Measurements from ENCODE around the gene MIB1. TPM values are rescaled to one million over a fixed set of nuclear protein-coding genes. Genes with fewer than 3 reads are reported as not detected.
"Not testable (repeated sequence)": the region's sequence is repeated elsewhere in the genome, so short reads cannot be mapped to it uniquely, and the experiment has no call there.

Gene MIB1
- total RNA-seq, 1 donor from 2014 or later, result 21.6 TPM

DNA sequence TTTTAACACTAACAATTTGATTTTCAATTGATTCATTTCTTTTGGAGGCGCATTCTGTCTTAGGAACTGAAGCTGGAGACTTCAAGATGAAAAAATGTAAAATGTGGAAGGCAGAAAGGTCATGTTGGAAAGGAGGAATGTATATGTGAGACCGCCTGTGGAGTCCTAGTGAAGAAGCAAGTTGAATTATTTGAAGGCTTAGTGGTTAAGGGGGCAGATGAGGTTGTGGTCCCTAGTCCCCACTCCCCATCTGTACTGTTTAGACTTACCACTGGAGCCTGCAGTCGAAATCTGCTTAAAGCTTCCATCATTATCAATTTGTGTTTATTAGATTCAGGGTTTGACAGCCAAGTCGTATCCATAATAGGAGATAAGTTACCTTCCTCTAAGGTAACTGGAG is 15.4 kb upstream of the MIB1 start:
- intact Hi-C loops (cut with DNase I), result no loop called here
- Histone ChIP-seq H3K36me3 (no peaks in the 10 kb centered on the region), H3K4me1 (no peaks in the 10 kb centered on the region), H3K27me3 (no peaks in the 10 kb centered on the region), H3K9me3 (no peaks in the 10 kb centered on the region), H3K27ac (no peak overlapping the region), H3K4me3 (no peak overlapping the region)
- no peak for DNase-seq (ENCODE audit: extremely low spot score in 2 of 2)
- TF ChIP-seq, protein P1, sequence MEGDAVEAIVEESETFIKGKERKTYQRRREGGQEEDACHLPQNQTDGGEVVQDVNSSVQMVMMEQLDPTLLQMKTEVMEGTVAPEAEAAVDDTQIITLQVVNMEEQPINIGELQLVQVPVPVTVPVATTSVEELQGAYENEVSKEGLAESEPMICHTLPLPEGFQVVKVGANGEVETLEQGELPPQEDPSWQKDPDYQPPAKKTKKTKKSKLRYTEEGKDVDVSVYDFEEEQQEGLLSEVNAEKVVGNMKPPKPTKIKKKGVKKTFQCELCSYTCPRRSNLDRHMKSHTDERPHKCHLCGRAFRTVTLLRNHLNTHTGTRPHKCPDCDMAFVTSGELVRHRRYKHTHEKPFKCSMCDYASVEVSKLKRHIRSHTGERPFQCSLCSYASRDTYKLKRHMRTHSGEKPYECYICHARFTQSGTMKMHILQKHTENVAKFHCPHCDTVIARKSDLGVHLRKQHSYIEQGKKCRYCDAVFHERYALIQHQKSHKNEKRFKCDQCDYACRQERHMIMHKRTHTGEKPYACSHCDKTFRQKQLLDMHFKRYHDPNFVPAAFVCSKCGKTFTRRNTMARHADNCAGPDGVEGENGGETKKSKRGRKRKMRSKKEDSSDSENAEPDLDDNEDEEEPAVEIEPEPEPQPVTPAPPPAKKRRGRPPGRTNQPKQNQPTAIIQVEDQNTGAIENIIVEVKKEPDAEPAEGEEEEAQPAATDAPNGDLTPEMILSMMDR (IDR thresholded peaks at IDR 0.05), result no peak
- TF ChIP-seq POLR2AphosphoS5 (IDR thresholded peaks at IDR 0.05; ENCODE audit: insufficient read depth in 1 of 2, low read depth in 1 of 2), result no peak

DNA sequence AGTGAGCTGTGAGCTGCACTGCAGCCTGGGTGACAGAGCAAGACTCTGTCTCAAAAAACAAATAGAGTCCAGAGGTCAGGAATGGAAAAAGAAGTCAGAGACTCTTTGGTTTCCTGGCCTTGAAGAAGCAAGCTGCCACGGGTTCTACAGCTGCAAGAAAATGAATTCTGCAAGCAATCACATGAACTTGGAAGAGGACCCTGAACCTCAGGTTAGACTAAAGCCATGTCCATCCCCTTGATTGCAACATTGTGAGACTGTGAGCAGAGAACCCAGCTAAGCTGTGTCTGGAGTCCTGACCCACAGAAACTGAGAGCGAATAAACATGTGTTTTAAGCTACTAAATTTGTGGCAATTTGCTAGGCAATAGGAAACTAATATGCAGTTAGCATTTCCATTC is 12.9 kb upstream of the MIB1 start:
- intact Hi-C loops (cut with DNase I), result no loop called here
- no peaks in the 10 kb centered on the region for H3K4me1 ChIP-seq
- H3K4me3 ChIP-seq, result no peak overlapping the region
- no peaks in the 10 kb centered on the region for H3K36me3 ChIP-seq
- TF ChIP-seq POLR2AphosphoS5 (IDR thresholded peaks at IDR 0.05; ENCODE audit: insufficient read depth in 1 of 2, low read depth in 1 of 2) (no peak), POLR2A (IDR thresholded peaks at IDR 0.05) (no peak)
- TF ChIP-seq, protein P1 (IDR thresholded peaks at IDR 0.05), result no peak
- H3K27ac ChIP-seq, result no peak overlapping the region
- no peaks in the 10 kb centered on the region for H3K9me3 ChIP-seq
- DNase-seq (ENCODE audit: extremely low spot score in 2 of 2), result no peak
- no peaks in the 10 kb centered on the region for H3K27me3 ChIP-seq

- Histone ChIP-seq H3K36me3 (no peaks in the 10 kb centered on the region), H3K4me3 (no peak overlapping the region), H3K9me3 (no peaks in the 10 kb centered on the region), H3K27ac (no peak overlapping the region), H3K27me3 (no peaks in the 10 kb centered on the region), H3K4me1 (no peaks in the 10 kb centered on the region)
- no peak for DNase-seq (ENCODE audit: extremely low spot score in 2 of 2)
- TF ChIP-seq POLR2AphosphoS5 (IDR thresholded peaks at IDR 0.05; ENCODE audit: insufficient read depth in 1 of 2, low read depth in 1 of 2), result no peak
- TF ChIP-seq, protein P1 (IDR thresholded peaks at IDR 0.05), result no peak
- no peak for TF ChIP-seq POLR2A (IDR thresholded peaks at IDR 0.05)
- intact Hi-C loops (cut with DNase I), result no loop called here
These were observed 7.6 kb upstream of the MIB1 start for GRCh38 chr18:21733011-21733410.

DNA sequence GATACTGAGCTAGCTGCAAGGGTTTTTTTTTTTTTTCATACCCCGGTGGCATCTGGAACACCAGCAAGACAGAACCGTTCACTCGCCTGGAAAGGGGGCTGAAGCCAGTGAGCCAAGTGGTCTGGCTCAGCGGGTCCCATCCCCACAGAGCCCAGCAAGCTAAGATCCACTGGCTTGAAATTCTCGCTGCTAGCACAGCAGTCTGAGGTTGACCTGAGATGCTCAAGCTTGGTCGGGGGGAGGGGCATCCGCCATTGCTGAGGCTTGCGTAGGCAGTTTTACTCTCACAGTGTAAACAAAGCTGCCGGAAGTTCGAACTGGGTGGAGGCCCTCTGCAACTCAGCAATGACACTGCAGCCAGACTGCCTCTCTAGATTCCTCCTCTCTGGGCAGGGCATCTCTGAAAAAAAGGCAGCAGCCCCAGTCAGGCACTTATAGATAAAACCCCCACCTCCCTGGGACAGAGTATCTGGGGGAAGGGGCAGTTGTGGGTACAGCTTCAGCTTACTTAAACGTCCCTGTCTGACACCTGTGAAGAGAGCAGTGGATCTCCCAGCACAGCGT is 5.1 kb upstream of the MIB1 start:
- intact Hi-C loops (cut with DNase I), result no loop called here
- Histone ChIP-seq H3K4me1 (peaks cover 13% of the 10 kb centered on the region), H3K36me3 (no peaks in the 10 kb centered on the region), H3K27me3 (no peaks in the 10 kb centered on the region), H3K4me3 (no peak overlapping the region), H3K27ac (no peak overlapping the region), H3K9me3 (no peaks in the 10 kb centered on the region)
- no peak for DNase-seq (ENCODE audit: extremely low spot score in 2 of 2)
- no peak for TF ChIP-seq POLR2AphosphoS5 (IDR thresholded peaks at IDR 0.05; ENCODE audit: insufficient read depth in 1 of 2, low read depth in 1 of 2)
- TF ChIP-seq POLR2A (IDR thresholded peaks at IDR 0.05), result no peak
- TF ChIP-seq, protein P1 (IDR thresholded peaks at IDR 0.05), result no peak

GRCh38 chr18:21736926-21737325 is 3.7 kb upstream of the MIB1 start:
- H3K36me3 ChIP-seq; DNase-seq (ENCODE audit: extremely low spot score in 2 of 2); H3K9me3 ChIP-seq; H3K27me3 ChIP-seq; H3K27ac ChIP-seq; intact Hi-C loops (cut with DNase I); H3K4me3 ChIP-seq: not testable (repeated sequence)
- peaks cover 15% of the 10 kb centered on the region for H3K4me1 ChIP-seq

Measured in vagina (tissue), 2 donors.